CD4-positive, alpha-beta T cell treated with Interferon alpha-2 for 1 hour (primary cell): ENCODE data around the gene HSPA12A.

Source experiments
- DNase-seq, 2 donors: peaks; one replicate each; pipeline ENCODE4 v3.0.0-alpha.2; 2020 to 2022

HSPA12A gene

DNA sequence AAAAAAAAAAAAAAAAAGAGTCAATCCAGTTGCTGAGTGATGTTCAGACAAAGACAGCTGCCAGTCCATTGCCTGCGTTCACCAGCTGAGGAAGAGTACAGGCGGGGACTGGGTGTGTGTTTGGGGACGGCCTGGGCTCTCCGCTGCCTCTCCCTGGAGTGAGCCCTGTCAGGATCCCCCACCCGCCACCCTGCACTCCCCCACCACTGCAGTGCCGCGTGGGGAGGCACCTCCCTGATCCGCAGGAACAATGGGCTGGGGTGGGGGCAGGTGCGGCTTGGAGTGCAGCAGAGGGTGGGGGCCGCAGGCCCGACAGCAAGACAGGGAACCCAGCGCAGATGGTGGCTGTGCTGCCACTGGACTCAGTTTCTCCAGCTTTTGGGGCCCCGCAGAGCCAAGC lies 1.4 kb downstream of the HSPA12A start:
- DNase-seq = no peak

DNA sequence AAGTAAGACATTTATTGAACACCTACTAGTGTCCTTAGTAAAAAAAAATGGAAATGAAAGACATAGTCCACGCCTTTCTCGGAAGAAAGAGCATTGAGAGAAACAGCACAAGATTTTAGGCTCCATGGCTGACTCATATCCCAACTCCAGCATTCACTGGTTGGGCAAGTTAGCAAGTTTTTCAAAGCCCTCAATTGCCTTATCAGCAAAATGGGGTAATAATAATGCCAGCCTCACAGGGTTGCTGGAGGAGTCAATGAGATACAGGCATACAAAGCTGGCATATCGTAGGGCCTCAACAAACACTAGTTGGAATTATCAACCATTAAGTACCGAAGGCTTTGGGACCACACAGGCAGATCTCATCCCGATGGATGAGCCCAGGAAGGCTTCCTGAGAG lies 4.0 kb downstream of the HSPA12A start:
- no peak for DNase-seq

DNA sequence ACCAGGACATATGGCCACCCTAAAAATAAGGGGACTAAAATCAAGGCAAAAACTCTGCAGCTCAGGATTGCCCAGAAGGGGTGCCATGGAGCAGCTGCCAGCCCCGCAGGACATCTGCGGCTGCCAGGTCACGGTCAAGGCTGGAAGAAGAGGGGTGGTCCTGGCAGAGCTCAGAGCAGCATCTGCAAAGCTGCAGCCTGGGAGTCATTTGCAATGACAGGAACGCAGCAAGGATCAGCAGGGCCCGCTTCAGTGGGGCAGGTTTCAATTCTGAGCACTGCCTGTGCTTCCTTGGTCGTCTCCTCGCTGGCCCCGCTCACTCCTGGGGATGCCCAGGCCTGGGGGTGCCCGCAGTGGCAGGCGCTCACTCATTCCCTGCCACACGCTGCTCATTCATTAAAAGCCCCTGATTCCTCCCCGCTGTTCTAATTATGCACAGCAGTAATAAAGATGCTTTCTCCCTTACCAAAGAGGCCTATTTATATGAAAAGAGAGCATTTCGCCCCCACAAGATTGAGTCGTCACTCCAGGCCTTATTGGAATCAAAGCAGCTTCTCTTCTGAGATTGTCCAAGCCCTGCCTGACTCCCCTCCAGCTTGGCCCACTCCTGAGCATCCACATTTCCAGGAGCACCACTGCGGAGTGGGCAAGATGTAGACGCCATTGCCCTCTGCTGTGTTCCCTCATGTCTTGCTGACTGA lies 4.6 kb downstream of the HSPA12A start:
- no peak for DNase-seq

DNA sequence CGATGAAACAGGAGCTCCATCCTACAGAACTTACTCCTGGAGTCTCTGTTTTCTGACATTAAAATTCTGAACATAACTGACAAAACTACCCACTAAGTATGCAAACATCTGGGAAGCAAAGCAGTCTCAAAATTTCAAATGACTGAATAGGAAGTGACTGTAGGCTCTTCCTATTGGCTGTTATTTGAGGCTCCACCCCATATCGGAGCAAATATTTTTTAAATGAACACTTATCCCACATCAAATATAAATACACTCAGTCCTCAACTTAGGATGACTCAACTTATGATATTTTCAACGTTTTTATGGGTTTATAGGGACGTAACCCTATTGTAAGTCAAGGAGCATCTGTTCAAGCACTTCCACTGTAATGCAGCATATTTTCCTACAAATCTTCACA lies 8.8 kb downstream of the HSPA12A start:
- no peak for DNase-seq

DNA sequence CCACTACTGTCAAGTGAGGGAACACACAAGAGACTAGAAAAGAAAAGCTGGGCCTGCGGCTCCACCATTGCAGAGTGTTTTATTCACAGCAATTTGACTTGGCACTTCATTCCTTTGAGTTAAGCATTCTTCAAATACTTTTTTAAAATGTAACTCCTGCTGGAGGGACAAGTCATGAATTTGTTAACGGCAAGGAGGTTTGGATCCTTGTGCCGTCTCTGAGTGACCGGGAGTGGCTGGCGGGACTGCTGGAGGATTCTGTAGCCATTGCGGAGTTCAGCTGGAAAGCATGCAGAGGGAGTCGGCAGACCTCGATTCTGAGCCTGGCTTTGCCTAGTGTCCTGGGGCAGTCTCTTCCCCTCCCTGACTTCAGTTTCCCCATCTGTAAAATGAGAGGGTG lies 9.8 kb downstream of the HSPA12A start:
- DNase-seq = no peak

DNA sequence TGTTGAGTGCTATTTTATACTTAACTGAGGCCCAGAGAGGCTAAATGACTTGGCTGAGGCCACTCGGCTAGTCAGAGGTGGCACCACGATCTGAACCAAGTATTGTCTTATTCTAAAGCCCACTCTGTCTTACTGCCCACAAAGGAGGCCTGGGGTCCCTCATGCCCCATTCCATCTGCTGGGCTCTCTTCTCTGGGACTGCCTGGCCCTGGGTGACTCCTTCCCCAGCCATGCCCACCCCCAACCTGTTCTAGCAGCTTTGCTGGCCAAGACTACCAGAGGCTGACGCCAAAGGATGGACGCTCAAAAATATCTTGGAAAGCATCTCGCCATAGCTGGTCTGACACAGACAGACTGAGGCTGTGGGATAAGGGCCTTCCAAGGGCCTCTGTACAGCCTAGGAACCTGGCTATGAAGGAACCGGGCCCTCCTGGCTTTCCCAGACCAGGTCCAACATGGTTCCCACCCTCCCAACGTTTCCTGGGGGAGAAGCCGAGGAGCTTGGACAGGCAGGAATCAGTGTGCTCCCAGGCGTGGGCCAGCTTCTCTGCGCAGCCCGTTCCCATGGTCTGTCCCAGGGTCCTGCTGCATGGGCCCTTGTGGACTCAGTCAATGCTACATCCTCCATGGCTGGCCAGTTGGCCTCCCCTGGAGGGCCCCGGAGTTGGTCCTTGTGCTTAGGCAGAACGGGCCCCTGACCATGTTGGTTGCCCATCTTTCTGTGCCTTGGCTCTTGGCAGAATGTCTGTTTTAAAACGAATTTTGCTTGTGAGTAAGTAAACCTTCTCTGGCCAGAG lies 11.7 kb downstream of the HSPA12A start:
- DNase-seq = no peak

DNA sequence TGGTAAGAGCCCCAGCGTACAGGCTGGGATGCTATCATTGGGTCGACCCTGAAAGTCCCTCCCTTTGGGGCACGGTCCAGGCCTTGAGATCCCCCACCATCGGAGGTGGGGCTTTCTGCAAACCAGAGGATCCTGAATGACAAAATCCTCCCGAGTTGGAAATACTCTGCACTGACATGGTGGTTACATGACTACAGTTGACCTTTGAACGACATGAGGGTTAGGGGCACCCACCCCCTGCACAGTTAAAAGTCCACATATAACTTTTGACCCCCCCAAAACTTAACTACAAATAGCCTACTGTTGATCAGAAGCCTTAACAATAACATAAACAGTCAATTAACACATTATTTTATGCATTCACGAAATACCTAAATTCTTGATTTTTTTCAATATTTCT lies 13.1 kb downstream of the HSPA12A start:
- no peak for DNase-seq

DNA sequence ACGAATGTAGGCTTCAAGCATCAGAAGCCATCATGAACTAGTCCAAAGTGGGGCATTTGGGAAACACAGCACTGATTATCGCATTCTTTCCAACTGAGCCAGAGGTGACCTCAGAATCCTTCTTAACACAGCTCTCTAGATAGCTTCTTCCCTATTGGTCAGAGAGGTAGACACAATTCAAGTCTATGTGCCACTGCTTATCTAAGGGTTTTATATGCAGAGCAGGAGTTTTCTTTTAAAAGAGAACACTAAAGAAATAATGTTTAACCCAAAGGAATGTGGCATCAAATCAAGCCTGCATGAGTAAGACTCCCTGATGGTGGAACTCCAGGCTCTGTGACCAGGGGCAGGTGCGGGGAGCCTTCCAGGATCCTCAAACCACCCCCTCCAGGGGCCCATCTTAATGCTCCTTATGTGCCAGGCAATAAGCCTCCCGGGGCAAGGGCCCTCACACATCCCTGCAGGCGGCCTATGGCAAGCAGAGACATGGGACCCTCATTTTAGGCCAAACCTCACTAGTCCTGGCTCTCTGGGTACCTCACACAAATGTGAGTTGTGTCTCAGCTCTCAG lies 13.8 kb downstream of the HSPA12A start:
- no peak for DNase-seq

DNA sequence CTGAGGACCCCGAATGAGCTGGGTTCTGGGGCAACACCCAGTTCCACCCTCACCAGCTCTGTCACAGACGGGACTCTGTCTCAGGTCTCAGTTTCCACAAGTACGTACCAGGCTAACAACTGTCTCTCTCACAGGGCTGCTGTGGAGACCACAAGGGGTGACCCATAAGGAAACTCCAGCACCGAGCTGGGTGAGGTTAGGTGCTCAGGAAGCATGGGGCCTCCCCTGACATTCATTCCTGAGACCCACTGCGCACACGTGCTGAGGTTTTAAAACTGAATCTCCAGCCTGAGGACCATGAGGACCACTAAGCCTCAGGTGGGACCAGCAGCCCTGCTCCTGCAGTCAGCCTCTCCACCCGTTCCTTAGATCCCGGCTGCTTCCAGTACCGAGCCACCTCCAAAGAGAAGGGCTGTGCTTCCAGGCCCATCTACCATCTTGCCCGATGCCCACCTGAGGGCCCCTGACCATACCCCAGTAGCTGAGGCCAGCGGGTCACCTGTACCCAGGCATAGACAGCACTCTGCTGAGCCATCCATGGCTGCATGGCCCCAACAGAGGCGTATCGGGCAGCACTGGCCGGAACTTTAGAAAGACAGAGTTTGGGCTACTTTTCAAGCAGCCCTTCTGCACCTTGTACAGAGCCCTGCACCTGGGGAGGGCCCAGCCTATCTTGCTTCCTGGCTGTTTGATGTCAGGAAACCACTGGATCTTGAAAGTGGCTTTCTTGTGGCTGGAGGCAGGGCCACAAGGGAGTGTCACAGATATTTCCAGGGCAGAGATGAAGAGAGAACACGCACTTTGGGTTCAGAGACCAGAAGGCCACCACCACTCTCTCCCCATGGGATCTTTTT lies 18.7 kb downstream of the HSPA12A start:
- peak; percentile 45 to 70 for DNase-seq

DNA sequence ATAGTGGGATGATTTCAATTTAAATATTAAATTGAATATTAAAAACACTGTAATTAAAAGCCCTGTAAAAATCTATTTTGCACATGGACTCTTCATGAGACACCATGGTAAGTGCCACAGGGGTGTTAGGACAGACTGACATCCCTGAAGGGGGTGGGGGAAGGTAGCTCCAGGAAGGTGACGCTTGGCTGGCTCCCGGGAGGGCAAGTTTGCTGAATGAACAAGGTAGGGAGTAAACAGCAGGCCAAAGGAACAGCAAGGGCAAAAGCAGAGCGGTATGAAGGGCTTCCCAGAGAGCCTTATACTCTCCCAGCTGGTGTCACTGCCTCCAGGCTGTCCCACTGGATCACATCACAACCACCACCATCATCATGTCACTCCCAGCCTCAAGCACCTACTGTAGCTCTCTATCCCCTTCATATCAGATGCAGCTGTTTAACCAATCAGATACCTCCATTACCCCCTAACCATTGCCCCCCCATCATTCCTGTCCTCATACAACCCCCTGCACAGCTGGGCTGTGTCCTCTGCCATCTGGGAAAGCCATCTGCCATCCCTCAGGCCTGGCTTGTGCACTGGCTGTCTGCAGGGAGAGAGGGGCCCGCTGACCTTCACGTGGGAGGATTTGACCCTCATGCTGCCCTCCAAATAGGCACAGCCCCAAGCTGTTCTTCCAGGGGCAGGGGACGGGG lies 19.5 kb downstream of the HSPA12A start:
- DNase-seq = no peak

DNA sequence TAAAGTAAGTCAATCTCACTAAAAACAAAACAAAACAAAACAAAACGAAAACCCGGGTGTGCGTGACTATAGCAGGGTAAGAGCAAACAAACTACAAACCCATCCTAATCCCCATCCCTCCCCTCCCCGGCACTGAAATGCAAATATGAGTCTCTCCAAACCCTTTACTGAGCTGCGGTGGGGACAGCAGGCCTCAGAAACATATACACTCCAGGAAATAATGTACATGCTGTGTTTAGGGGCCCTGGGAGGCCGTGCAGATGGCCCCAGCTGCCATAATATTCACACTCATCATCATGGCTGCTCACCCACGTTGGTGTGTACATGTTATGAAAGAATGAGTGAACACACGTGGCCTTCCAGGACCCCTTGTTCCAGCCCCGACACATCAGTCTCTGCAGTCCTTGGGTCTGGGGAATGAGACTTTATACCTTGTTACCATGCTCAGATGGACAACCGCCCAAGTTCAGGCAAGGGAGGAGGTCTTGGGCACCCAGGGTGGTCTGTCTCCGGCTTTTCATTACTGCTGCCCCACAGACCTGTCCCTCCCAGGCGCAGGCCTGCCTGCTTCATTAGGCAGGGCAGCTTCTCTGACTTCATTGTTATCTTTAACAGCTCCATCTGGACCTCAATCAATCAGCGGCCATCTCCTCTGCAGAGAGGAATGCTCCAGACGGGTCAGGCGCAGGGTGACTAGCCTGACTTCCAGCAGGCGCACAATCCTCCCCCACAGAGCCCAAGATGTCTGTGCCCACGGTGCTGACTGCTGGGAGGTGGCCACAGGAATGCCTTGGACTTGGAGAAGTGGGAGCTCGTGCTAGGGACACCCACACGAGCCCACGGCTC lies 20.6 kb downstream of the HSPA12A start:
- no peak for DNase-seq

DNA sequence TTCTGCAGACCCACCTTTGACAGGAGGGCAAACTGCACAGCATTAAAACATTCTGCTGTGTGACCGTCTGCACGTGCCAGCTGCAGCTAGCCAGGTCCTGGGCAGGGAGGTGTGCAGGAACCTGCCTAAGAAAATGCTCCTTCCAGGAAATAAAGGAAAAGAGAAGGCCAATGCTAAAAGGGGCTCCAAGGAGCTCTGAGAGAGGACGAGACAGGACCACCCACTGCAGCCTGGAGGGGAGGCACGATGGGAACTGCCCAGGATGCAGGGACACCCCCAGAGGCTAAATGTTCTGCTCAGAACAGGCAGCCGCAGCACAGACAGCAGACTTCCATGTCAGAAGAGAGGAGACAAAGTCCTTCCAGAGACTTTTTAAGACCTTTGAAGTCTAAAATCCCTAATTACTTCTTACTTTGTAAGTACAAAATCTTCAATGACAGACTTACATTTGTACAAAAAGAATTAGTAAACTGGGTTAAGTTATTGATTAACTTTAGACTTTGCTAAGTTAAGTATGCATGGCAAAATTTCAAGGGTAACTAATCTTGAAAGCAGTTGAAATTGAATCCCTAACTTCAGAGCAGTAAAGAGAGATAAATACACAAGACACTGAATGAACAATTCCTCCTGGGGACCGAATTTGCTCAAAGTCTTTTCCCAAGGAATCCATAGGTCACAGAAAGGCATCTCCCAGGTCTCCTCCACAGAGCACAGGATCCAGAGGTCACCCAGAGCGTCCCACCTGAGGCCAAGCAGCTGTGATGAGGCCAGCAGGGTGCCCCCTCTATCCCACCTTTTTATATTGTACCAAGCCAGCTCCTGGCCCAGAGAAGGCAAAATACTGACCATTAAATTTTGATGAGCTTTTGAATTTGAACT lies 21.5 kb downstream of the HSPA12A start:
- DNase-seq = no peak

DNA sequence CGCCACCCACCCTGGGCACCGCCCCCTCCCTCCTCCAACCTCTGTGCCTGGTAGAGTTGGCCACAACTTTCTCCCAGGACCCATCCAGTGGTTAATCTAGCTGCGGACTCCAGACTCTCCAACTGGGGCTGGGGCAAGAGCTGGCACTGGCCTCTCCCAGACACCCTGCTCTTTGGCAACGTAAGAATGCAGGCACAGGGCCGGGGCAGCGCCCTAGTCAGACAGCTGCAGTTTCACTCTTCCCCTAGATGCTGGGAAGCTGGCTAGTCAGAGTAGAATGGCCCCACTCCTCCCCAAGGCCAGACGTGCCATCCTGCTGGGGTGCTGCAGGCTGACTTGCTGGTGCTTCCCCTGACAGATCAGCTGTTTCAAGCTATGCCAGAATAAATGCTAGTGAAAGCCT lies 22.1 kb downstream of the HSPA12A start:
- no peak for DNase-seq

DNA sequence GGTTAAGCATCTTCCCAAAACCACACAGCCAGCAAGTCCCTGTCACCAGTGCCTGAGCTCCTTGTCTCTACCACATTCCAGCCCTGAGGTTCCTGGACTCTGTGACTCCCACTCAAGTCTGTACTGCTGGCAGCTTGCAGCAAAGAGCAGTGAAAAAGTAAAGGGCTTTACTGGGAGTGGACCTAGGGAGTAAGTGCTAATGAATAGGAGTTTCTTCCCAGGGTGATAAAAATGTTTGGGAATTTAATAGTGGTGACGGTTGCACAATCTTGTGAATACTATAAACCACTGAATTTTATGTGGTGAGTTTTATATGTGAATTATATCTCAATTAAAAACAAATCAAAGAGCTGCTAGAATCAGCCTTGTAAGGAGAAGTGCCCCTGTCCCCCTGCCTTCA lies 22.6 kb downstream of the HSPA12A start:
- no peak for DNase-seq

DNA sequence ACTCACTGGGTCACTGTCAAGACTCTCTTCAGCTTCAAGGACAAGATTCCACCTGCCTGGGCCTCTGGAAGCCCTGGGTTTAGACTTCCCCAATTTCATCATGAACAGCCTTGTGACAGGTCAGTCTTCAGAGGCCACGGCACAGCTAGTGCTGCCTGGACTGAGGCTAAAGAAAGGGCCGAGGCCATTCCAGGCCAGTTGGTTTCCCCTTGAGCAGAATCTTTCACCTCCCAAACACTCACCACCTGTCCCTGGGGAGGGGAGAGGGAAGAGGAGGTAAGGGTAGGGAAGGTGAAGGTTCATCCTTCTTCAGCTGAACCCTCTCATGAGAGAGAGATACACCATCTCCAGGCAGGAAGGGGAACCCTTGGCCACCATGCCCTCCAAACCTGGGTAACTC lies 24.3 kb downstream of the HSPA12A start:
- no peak for DNase-seq

DNA sequence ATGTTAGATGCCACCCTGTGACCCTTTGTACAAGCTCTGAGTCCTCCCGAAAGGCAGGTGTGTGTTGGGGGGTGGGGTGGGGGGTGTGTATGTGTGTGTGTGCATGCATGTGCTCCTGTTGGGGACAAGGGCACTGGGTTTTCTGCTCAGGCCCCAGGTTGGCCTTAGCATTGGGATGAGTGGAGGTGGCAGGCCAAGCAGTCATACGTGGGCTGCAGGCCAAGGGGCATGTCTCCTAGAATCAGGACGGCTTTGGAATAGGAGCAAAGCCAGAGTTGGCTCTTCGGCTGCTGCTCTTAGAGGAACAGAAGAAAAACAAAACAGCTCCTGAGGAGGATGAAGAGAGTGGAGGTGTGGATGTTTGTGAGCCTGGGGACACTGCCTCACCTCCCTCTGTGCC lies 26.0 kb downstream of the HSPA12A start:
- no peak for DNase-seq

DNA sequence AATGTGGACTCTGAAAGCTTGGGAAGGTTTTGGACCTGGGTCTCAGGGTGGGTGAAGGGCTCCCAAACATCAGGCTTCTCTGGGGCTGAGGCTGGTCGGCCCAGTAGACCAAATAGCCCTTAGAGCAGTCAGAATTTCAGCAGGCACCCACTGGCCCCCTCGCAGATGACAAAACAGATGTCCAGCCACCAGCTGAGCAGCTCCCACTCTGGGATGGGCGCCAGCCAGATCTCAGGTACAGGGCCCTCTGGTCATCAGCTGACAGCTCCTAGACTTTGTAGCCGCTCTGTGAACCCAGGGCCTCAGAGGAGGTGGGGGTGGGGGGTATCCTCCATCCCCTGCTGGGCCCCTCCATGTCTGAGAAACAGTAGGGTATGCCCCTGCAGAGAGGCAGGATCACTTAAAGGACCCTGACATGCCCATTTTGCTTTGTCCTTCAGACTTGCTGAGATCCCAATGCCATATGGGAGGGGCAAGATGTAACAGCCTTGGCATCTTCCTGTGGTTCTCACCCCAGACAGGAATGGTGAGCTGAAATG lies 26.5 kb downstream of the HSPA12A start:
- DNase-seq = no peak

DNA sequence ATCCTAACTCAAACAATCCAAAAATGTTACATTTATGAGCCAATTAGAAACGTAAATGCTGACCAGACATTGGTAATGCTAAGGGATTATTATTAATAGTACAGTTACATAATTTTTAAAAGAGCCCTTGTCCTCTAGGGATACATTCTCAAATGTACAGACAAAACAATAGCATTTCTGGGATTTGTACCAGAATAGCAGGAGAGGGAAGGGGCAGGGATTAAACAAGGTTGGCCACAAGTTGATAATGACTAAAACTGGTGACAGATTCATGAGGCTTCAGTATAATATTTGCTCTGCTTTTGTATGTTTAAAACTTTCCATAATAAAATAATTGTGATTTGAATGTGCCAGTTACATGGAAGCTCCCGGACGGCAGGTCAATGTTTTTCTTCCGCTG lies 27.0 kb downstream of the HSPA12A start:
- DNase-seq = no peak

DNA sequence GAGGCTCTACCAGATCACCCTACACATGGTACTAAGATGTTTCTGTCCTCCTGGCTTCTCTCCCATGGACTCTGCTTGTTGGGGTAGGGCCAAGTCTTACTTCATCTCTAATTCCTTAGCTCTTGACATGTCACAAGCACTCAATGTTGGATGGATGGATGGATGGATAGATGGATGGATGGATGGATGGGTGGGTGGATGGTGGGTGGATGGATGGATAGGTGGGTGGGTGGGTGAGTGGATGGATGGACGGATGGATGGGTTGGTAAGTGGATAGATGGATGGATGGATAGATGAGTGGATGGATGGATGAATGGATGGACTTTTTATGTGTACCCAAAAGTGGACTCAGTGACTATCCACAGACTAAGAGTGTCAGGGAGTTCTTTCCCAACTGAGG lies 28.5 kb downstream of the HSPA12A start:
- DNase-seq = no peak

DNA sequence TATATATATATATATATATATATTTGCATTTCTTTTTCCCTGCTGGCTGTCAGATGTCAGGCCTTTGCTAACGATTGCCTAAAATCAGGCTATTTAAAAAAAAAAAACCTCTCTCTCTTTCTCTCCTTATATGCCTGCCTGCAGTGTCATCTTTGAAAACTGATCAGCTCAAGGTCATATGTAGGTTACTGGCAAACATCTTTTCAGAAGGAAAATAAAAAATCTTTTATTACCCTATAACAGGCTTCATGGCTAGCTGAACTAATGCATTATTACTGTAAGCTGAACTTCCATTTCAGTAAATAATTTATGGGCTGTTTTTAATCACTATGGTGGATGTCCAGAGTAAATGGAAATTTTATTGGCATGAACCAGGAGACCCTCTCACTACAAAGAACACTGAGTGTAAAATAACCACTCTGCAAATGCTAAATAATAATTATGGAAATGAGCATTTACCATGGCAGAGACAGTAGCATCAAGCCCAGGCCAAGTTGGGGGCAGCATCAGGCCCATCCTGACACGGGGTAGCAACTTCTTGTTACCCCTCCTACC lies 29.3 kb downstream of the HSPA12A start:
- no peak for DNase-seq
